SK-N-SH (cell line): ENCODE results near the gene OSBPL8.

ENCODE experiments used
- GATA2 ChIP-seq: sonication (generic); formaldehyde crosslinking; IDR thresholded peaks from 2 replicates; pipeline ENCODE4 v1.5.0; 2020; ENCODE audit warnings: mild to moderate bottlenecking, missing genetic modification reagents
- MAX ChIP-seq: IDR thresholded peaks from 2 replicates; pipeline ENCODE4 v1.4.0; 2012; ENCODE audit warnings: low read depth
- NFIC ChIP-seq: IDR thresholded peaks from 2 replicates; pipeline ENCODE4 v1.4.0; 2012; ENCODE audit warnings: borderline replicate concordance
- POLR2AphosphoS5 ChIP-seq: IDR thresholded peaks from 2 replicates; pipeline ENCODE4 v1.6.1; 2012; ENCODE audit warnings: low read depth, low read length
- RAD21 ChIP-seq: IDR thresholded peaks from 2 replicates; pipeline ENCODE4 v1.6.1; 2012; ENCODE audit warnings: mild to moderate bottlenecking, low read length
- RCOR1 ChIP-seq: fragments of 150-350 bp; IDR thresholded peaks from 2 replicates; pipeline ENCODE4 v1.6.1; 2017; ENCODE audit warnings: antibody characterized with exemption, low read length
- SIN3A ChIP-seq: IDR thresholded peaks from 2 replicates; pipeline ENCODE4 v1.6.1; 2012; ENCODE audit warnings: low read depth, mild to moderate bottlenecking, low read length, moderate library complexity, borderline replicate concordance
- SMC3 ChIP-seq: IDR thresholded peaks from 2 replicates; pipeline ENCODE4 v1.6.1; 2012; ENCODE audit warnings: low read depth, low read length, improper control_type of control experiment
- TAF1 ChIP-seq: IDR thresholded peaks from 2 replicates; pipeline ENCODE4 v1.6.1; 2012; ENCODE audit warnings: low read depth, mild to moderate bottlenecking, low read length, moderate library complexity, borderline replicate concordance
- USF1 ChIP-seq: IDR thresholded peaks from 2 replicates; pipeline ENCODE4 v1.4.0; 2012; ENCODE audit warnings: low read depth, borderline replicate concordance
- USF2 ChIP-seq: fragments of 150-350 bp; IDR thresholded peaks from 2 replicates; pipeline ENCODE4 v1.6.1; 2017; ENCODE audit warnings: antibody characterized with exemption, low read length, low read depth, borderline replicate concordance
- TF ChIP-seq, protein P1 (sequence below): fragments of 200-600 bp; sonication (generic); IDR thresholded peaks from 2 replicates; pipeline ENCODE4 v1.6.1; 2017; ENCODE audit warnings: antibody characterized with exemption, mild to moderate bottlenecking, moderate library complexity
- TF ChIP-seq, protein P2 (sequence below): IDR thresholded peaks from 2 replicates; pipeline ENCODE4; 2012
- TF ChIP-seq, protein P3 (sequence below): IDR thresholded peaks from 2 replicates; pipeline ENCODE4 v1.4.0; 2012; ENCODE audit warnings: low read depth, borderline replicate concordance

- TF ChIP-seq, protein P1, sequence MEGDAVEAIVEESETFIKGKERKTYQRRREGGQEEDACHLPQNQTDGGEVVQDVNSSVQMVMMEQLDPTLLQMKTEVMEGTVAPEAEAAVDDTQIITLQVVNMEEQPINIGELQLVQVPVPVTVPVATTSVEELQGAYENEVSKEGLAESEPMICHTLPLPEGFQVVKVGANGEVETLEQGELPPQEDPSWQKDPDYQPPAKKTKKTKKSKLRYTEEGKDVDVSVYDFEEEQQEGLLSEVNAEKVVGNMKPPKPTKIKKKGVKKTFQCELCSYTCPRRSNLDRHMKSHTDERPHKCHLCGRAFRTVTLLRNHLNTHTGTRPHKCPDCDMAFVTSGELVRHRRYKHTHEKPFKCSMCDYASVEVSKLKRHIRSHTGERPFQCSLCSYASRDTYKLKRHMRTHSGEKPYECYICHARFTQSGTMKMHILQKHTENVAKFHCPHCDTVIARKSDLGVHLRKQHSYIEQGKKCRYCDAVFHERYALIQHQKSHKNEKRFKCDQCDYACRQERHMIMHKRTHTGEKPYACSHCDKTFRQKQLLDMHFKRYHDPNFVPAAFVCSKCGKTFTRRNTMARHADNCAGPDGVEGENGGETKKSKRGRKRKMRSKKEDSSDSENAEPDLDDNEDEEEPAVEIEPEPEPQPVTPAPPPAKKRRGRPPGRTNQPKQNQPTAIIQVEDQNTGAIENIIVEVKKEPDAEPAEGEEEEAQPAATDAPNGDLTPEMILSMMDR = no peak
- TF ChIP-seq, protein P2, sequence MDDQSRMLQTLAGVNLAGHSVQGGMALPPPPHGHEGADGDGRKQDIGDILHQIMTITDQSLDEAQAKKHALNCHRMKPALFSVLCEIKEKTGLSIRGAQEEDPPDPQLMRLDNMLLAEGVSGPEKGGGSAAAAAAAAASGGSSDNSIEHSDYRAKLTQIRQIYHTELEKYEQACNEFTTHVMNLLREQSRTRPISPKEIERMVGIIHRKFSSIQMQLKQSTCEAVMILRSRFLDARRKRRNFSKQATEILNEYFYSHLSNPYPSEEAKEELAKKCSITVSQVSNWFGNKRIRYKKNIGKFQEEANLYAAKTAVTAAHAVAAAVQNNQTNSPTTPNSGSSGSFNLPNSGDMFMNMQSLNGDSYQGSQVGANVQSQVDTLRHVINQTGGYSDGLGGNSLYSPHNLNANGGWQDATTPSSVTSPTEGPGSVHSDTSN = no peak
- TF ChIP-seq USF2 = no peak
- no peak for TF ChIP-seq RCOR1
- TF ChIP-seq POLR2AphosphoS5 = no peak
- no peak for TF ChIP-seq RAD21
- TF ChIP-seq SMC3 = no peak
- TF ChIP-seq GATA2 = no peak
- no peak for TF ChIP-seq TAF1
- TF ChIP-seq MAX = no peak
- TF ChIP-seq USF1 = no peak
- no peak for TF ChIP-seq SIN3A
- no peak for TF ChIP-seq NFIC
- TF ChIP-seq, protein P3, sequence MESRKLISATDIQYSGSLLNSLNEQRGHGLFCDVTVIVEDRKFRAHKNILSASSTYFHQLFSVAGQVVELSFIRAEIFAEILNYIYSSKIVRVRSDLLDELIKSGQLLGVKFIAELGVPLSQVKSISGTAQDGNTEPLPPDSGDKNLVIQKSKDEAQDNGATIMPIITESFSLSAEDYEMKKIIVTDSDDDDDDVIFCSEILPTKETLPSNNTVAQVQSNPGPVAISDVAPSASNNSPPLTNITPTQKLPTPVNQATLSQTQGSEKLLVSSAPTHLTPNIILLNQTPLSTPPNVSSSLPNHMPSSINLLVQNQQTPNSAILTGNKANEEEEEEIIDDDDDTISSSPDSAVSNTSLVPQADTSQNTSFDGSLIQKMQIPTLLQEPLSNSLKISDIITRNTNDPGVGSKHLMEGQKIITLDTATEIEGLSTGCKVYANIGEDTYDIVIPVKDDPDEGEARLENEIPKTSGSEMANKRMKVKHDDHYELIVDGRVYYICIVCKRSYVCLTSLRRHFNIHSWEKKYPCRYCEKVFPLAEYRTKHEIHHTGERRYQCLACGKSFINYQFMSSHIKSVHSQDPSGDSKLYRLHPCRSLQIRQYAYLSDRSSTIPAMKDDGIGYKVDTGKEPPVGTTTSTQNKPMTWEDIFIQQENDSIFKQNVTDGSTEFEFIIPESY = no peak
Measured at GRCh38 chr12:76457818-76458217, 101.8 kb downstream of the OSBPL8 start.
